Esophagus muscularis mucosa (tissue), 3 donors: Measurements from ENCODE around the gene FJX1.

ENCODE experiments used
- POLR2A ChIP-seq: fragments of 450-650 bp; IDR thresholded peaks from one replicate; pipeline ENCODE4 v1.6.1; 2017; ENCODE audit warnings: antibody characterized with exemption, moderate library complexity, mild to moderate bottlenecking, low read depth
- POLR2AphosphoS5 ChIP-seq, 2 donors: sonication (generic); formaldehyde crosslinking; IDR thresholded peaks; one replicate each; pipeline ENCODE4 v1.6.1; 2017; ENCODE audit warnings: antibody characterized with exemption in 2 of 2
- TF ChIP-seq, protein P1 (sequence below), 3 experiments: fragments of 200-600 bp in 2 of 3; fragments of 450-650 bp in 1 of 3; sonication (generic) in 2 of 3; IDR thresholded peaks; one replicate each; pipeline ENCODE4 v1.5.1; 2017 to 2019; ENCODE audit warnings: antibody characterized with exemption in 3 of 3, mild to moderate bottlenecking in 2 of 3, moderate library complexity in 1 of 3

- TF ChIP-seq, protein P1, sequence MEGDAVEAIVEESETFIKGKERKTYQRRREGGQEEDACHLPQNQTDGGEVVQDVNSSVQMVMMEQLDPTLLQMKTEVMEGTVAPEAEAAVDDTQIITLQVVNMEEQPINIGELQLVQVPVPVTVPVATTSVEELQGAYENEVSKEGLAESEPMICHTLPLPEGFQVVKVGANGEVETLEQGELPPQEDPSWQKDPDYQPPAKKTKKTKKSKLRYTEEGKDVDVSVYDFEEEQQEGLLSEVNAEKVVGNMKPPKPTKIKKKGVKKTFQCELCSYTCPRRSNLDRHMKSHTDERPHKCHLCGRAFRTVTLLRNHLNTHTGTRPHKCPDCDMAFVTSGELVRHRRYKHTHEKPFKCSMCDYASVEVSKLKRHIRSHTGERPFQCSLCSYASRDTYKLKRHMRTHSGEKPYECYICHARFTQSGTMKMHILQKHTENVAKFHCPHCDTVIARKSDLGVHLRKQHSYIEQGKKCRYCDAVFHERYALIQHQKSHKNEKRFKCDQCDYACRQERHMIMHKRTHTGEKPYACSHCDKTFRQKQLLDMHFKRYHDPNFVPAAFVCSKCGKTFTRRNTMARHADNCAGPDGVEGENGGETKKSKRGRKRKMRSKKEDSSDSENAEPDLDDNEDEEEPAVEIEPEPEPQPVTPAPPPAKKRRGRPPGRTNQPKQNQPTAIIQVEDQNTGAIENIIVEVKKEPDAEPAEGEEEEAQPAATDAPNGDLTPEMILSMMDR (IDR thresholded peaks at IDR 0.05) = no peak
- no peak for TF ChIP-seq POLR2AphosphoS5 (IDR thresholded peaks at IDR 0.05)
- TF ChIP-seq POLR2A = no peak
Measured at GRCh38 chr11:35650467-35650866, 32.2 kb downstream of the FJX1 start.
